Ascending aorta (tissue), 2 donors: ENCODE results near the gene NFIA. TPM values are rescaled to one million over a fixed set of nuclear protein-coding genes. Genes with fewer than 3 reads are reported as not detected.

Experiments
- DNase-seq, 2 donors: peaks; one replicate each; pipeline ENCODE4 v3.0.0-alpha.2; 2019; ENCODE audit warnings: low spot score in 2 of 2
- H3K27ac ChIP-seq, 2 donors: fragments of 200-600 bp; sonication (generic); one replicate each; pipeline ENCODE4 v1.5.1; 2016 to 2017; ENCODE audit warnings: mild to moderate bottlenecking in 1 of 2
- H3K27me3 ChIP-seq: fragments of 200-600 bp; sonication (generic); one replicate; pipeline ENCODE4 v1.5.1; 2017
- H3K36me3 ChIP-seq, 2 donors: fragments of 200-600 bp; sonication (generic); one replicate each; pipeline ENCODE4 v1.5.1; 2016
- H3K4me1 ChIP-seq, 2 donors: fragments of 200-600 bp; sonication (generic); one replicate each; pipeline ENCODE4 v1.5.1; 2016 to 2017; ENCODE audit warnings: mild to moderate bottlenecking in 1 of 2
- H3K4me3 ChIP-seq, 2 donors: fragments of 200-600 bp; sonication (generic); one replicate each; pipeline ENCODE4 v1.5.1; 2016 to 2017; ENCODE audit warnings: mild to moderate bottlenecking in 1 of 2
- H3K9me3 ChIP-seq, 2 donors: fragments of 200-600 bp; sonication (generic); one replicate each; pipeline ENCODE4 v1.5.1; 2016
- intact Hi-C: fragments of 100-400 bp; cut with DNase I; formaldehyde crosslinking; loops from one replicate; pipeline ENCODE4 v1.15.1; 2023
- total RNA-seq: library from RNA; depleted of rRNA; stranded (reverse); fragments of >200 nt; gene quantifications from one replicate; pipeline ENCODE4 v1.1.0, GENCODE V29; 2016
- TF ChIP-seq, protein P1 (sequence below), 3 experiments: fragments of 200-600 bp in 2 of 3; fragments of 450-650 bp in 1 of 3; sonication (generic) in 2 of 3; IDR thresholded peaks; one replicate each; pipeline ENCODE4 v1.5.1; 2016 to 2019; ENCODE audit warnings: antibody characterized with exemption in 3 of 3, mild to moderate bottlenecking in 1 of 3, moderate library complexity in 1 of 3

Gene NFIA
- total RNA-seq, 1 donor from 2014 or later, result 52.0 TPM

GRCh38 chr1:61433646-61434045 lies 351.3 kb downstream of the NFIA start:
- Histone ChIP-seq H3K27me3 (no peaks in the 10 kb centered on the region), H3K4me1 (peaks cover 6 to 12% of the 10 kb centered on the region in 2 donors), H3K27ac (no peak overlapping the region), H3K4me3 (no peak overlapping the region), H3K36me3 (no peaks in the 10 kb centered on the region), H3K9me3 (no peaks in the 10 kb centered on the region)
- no peak for DNase-seq
- intact Hi-C loops, result no loop called here
- TF ChIP-seq, protein P1, sequence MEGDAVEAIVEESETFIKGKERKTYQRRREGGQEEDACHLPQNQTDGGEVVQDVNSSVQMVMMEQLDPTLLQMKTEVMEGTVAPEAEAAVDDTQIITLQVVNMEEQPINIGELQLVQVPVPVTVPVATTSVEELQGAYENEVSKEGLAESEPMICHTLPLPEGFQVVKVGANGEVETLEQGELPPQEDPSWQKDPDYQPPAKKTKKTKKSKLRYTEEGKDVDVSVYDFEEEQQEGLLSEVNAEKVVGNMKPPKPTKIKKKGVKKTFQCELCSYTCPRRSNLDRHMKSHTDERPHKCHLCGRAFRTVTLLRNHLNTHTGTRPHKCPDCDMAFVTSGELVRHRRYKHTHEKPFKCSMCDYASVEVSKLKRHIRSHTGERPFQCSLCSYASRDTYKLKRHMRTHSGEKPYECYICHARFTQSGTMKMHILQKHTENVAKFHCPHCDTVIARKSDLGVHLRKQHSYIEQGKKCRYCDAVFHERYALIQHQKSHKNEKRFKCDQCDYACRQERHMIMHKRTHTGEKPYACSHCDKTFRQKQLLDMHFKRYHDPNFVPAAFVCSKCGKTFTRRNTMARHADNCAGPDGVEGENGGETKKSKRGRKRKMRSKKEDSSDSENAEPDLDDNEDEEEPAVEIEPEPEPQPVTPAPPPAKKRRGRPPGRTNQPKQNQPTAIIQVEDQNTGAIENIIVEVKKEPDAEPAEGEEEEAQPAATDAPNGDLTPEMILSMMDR (IDR thresholded peaks at IDR 0.05), result no peak

GRCh38 chr1:61434276-61434675 lies 351.9 kb downstream of the NFIA start:
- no peak for DNase-seq
- H3K4me3 ChIP-seq, result no peak overlapping the region
- intact Hi-C loops, result no loop called here
- H3K36me3 ChIP-seq, result no peaks in the 10 kb centered on the region
- no peaks in the 10 kb centered on the region for H3K9me3 ChIP-seq
- TF ChIP-seq, protein P1 (IDR thresholded peaks at IDR 0.05), result no peak
- H3K27ac ChIP-seq, result peak overlapping the region in 1 of 2 donors; percentile 65
- no peaks in the 10 kb centered on the region for H3K27me3 ChIP-seq
- H3K4me1 ChIP-seq, result peaks cover 6 to 12% of the 10 kb centered on the region in 2 donors

- peak overlapping the region; percentile 25 to 65 for H3K27ac ChIP-seq
- H3K4me3 ChIP-seq, result no peak overlapping the region
- DNase-seq, result no peak
- no peaks in the 10 kb centered on the region for H3K9me3 ChIP-seq
- TF ChIP-seq, protein P1 (IDR thresholded peaks at IDR 0.05), result no peak
- H3K36me3 ChIP-seq, result no peaks in the 10 kb centered on the region
- intact Hi-C loops, result no loop called here
- H3K4me1 ChIP-seq, result peaks cover 6 to 12% of the 10 kb centered on the region in 2 donors
- H3K27me3 ChIP-seq, result no peaks in the 10 kb centered on the region
These were observed 352.9 kb downstream of the NFIA start for GRCh38 chr1:61435226-61435625.

DNA sequence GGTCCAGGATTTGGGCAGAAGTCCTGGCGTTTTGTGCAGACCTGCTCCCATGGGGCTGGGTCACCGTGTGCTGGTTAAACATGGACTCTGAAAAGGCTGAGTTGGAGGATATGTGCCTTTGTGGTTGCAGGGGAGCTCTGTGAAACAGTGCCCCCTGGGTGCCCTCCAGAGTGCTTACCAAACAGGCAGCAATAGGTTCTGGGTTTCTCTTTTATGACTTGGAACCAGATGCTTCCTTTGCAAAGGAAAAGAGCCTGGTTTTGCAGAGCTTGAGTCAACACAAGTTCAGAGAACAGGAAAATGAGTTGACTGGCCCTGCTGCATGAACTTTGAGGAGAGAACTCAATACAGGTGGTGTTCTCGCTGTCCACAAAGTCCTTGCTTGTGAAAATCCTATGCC lies 353.7 kb downstream of the NFIA start:
- Histone ChIP-seq H3K36me3 (no peaks in the 10 kb centered on the region), H3K27ac (peak overlapping the region; percentile 65 to 66), H3K4me3 (no peak overlapping the region), H3K27me3 (no peaks in the 10 kb centered on the region), H3K4me1 (peaks cover 6 to 12% of the 10 kb centered on the region in 2 donors), H3K9me3 (no peaks in the 10 kb centered on the region)
- intact Hi-C loops, result no loop called here
- DNase-seq, result no peak
- TF ChIP-seq, protein P1 (IDR thresholded peaks at IDR 0.05), result no peak

- H3K4me1 ChIP-seq, result peaks cover 6 to 12% of the 10 kb centered on the region in 2 donors
- H3K27me3 ChIP-seq, result no peaks in the 10 kb centered on the region
- TF ChIP-seq, protein P1 (IDR thresholded peaks at IDR 0.05), result no peak
- intact Hi-C loops, result no loop called here
- H3K9me3 ChIP-seq, result no peaks in the 10 kb centered on the region
- DNase-seq, result no peak
- H3K36me3 ChIP-seq, result no peaks in the 10 kb centered on the region
- peak overlapping the region; percentile 66 for H3K27ac ChIP-seq
- no peak overlapping the region for H3K4me3 ChIP-seq
These were observed 354.2 kb downstream of the NFIA start for GRCh38 chr1:61436491-61437120.
